Measurements from ENCODE around the gene HCFC1R1. TPM values are rescaled to one million over a fixed set of nuclear protein-coding genes. Genes with fewer than 3 reads are reported as not detected.

The HCFC1R1 gene
- total RNA-seq, 1 donor from 2014 or later: 48.5 TPM

DNA sequence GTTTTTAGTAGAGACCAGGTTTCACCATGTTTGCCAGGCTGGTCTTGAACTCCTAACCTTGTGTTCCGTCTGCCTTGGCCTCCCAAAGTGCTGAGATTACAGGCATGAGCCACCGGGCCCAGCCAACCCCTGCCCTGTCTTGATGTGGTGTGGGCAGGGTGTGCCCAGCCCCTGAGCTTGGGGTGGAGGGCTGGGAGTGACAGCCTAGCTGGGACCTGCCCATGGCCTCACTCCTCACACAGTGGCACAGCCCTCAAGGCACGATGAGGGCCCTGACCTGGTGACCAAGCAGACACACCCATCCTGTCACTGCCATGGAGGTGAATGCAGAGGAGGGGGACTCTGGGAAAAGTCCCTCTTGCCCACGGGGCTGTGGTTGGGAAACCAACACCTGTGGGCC lies 44.7 kb upstream of the HCFC1R1 start:
- Histone ChIP-seq H3K4me1 (peaks cover 31% of the 10 kb centered on the region), H3K36me3 (peaks cover 9% of the 10 kb centered on the region), H3K4me3 (no peak overlapping the region), H3K9me3 (replicated peaks) (no peaks in the 10 kb centered on the region), H3K27ac (replicated peaks) (no peak overlapping the region), H3K27me3 (ENCODE audit: low read depth) (no peaks in the 10 kb centered on the region)
- intact Hi-C loops (cut with micrococcal nuclease): no loop called here
- no peak for DNase-seq
- TF ChIP-seq, protein P1, sequence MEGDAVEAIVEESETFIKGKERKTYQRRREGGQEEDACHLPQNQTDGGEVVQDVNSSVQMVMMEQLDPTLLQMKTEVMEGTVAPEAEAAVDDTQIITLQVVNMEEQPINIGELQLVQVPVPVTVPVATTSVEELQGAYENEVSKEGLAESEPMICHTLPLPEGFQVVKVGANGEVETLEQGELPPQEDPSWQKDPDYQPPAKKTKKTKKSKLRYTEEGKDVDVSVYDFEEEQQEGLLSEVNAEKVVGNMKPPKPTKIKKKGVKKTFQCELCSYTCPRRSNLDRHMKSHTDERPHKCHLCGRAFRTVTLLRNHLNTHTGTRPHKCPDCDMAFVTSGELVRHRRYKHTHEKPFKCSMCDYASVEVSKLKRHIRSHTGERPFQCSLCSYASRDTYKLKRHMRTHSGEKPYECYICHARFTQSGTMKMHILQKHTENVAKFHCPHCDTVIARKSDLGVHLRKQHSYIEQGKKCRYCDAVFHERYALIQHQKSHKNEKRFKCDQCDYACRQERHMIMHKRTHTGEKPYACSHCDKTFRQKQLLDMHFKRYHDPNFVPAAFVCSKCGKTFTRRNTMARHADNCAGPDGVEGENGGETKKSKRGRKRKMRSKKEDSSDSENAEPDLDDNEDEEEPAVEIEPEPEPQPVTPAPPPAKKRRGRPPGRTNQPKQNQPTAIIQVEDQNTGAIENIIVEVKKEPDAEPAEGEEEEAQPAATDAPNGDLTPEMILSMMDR (IDR thresholded peaks at IDR 0.05; ENCODE audit: borderline replicate concordance): no peak

DNA sequence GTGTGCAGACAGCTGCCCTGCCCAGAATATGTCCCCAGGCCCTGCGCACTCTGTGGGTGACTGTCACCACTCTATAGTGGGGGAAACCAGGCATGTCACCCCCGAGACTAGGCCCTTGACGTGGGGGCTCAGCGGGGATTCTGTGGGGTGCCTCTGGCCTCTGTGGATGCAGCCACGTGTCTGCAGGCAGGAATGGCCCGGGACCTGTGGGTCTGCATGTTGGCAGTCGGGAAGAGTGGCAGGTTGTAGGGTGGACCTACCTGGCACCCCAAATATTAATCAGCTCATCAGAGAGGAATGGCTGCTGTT lies 42.7 kb upstream of the HCFC1R1 start:
- Histone ChIP-seq H3K27ac (replicated peaks) (peak overlapping the region; percentile 80), H3K27me3 (ENCODE audit: low read depth) (no peaks in the 10 kb centered on the region), H3K4me3 (peak overlapping the region; percentile 69), H3K4me1 (peaks cover 31% of the 10 kb centered on the region), H3K36me3 (peaks cover 9% of the 10 kb centered on the region), H3K9me3 (replicated peaks) (no peaks in the 10 kb centered on the region)
- no peak for DNase-seq
- TF ChIP-seq, protein P1 (IDR thresholded peaks at IDR 0.05; ENCODE audit: borderline replicate concordance): no peak
- intact Hi-C loops (cut with micrococcal nuclease): no loop called here

DNA sequence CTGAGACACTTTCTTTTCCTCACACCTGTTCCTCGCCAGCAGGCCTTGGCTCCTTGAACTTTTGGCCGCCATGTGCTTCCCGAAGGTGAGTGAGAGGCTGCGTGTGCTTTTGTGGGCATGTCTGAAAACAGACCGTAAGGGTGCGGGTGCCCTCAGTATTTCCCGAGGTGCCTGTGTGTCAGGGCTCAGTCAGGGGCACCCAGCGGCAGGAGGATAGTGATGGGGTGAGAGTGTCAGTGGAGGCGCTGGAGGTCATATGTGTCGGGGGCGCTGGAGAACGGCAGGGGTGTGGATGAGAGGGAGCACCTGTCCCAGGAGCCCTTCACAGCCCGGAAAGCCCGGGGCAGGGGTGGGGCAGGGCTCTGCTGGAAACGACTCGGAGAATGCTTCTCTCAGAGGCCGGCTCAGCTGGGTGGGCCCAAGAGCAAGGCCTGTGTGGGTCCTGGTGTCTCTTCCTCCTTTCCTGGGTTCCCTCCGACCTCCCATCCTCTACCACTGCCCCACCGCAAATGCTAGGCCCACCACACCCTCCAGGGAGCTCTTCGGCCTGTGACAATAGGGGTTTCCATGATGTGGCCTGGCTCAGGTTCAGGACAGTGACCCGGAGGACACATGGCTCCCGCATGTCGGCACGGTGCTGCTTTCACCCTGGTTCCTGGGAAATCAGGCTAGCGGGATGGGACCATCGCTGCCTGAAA lies 42.1 kb upstream of the HCFC1R1 start:
- Histone ChIP-seq H3K4me3 (peak overlapping the region; percentile 69), H3K4me1 (peaks cover 31% of the 10 kb centered on the region), H3K36me3 (peaks cover 9% of the 10 kb centered on the region), H3K27me3 (ENCODE audit: low read depth) (no peaks in the 10 kb centered on the region), H3K9me3 (replicated peaks) (no peaks in the 10 kb centered on the region), H3K27ac (replicated peaks) (peak overlapping the region; percentile 80)
- intact Hi-C loops (cut with micrococcal nuclease): no loop called here
- TF ChIP-seq, protein P1 (IDR thresholded peaks at IDR 0.05; ENCODE audit: borderline replicate concordance): no peak
- DNase-seq: no peak

DNA sequence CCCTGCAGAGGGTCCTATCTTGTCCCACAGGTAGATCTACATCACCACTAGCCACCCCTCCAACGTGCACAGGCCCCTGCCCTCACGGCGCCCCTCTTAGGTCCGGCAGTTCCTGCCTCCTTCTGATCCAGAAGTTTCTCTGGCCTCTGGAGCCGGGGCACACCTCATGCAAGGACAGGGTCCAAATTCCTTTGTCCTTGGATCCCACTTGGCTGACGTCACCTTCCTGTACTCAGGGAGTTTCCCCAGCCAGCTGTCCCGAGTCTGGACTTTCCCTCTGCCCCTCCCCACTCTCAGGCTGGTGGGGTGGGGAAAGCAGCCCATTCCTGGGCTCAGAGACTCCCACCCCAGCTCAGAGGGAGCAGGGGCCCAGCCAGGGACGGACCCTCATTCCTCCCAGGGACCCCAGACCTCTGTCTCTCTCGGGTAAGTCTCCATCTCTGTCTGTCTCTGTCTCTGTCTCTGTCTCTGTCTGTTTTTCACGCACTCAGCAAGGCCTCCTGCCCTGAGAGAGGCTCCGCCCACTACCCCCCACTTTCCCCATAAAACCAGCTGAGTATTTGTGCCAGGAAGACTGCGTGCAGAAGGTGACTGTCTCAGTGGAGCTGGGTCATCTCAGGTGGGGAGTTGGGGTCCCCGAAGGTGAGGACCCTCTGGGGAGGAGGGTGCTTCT lies 41.5 kb upstream of the HCFC1R1 start, which contains the start of gene IL32:
Gene IL32 (plus strand): TSS at position 572 of the 673 bp plus-strand sequence. CDS start 172 bp downstream, outside the sequence.
- Histone ChIP-seq H3K36me3 (peaks cover 9% of the 10 kb centered on the region), H3K9me3 (replicated peaks) (no peaks in the 10 kb centered on the region), H3K27me3 (ENCODE audit: low read depth) (no peaks in the 10 kb centered on the region), H3K27ac (replicated peaks) (peak within 1 kb of the TSS; percentile 80), H3K4me1 (peaks cover 38% of the 10 kb centered on the region), H3K4me3 (peak within 1 kb of the TSS; percentile 69)
- intact Hi-C loops (cut with micrococcal nuclease): no loop called here
- TF ChIP-seq, protein P1 (IDR thresholded peaks at IDR 0.05; ENCODE audit: borderline replicate concordance): no peak
- DNase-seq: peak; percentile 61

DNA sequence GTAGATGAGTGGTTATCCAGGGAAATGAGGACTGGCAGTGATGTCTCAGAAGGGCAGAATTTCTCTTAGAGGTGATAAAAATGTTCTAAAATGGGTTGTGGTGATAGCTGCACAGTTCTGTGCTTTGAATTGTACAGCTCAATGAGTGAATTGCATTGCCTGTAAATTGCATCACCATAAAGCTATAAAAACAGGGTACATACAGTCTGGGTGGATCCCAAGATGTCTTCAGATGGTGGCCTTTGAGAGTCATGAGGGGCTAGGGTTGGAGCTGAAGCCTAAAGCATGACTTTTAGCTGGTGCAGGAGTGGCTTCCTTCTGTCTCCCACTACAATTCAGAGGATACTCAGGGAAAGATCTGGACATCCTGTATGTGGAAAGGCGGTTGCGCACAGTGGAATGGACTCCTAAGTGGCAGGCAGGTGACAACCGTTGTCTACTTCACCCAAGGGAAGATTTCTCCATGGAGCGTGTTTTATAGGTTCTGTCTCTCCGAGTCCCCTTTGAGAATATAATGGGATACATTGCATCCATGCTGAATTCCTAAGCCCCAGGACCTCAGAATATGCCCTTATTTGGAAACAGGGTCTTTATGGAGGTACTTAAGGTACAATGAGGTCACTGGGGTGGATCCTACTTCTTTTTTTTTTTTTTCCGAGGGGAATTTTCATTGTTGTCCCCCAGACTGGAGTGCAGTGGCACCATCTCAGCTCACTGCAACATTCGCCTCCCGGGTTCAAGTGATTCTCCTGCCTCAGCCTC lies 40.1 kb upstream of the HCFC1R1 start:
- DNase-seq: no peak
- intact Hi-C loops (cut with micrococcal nuclease): no loop called here

More for the DNA sequence above, 40.1 kb upstream of the HCFC1R1 start:
- Histone ChIP-seq H3K4me3 (no peak overlapping the region), H3K4me1 (peaks cover 51% of the 10 kb centered on the region), H3K36me3 (peaks cover 9% of the 10 kb centered on the region), H3K9me3 (replicated peaks) (no peaks in the 10 kb centered on the region), H3K27me3 (ENCODE audit: low read depth) (no peaks in the 10 kb centered on the region), H3K27ac (replicated peaks) (peak overlapping the region; percentile 80)
- TF ChIP-seq, protein P1 (IDR thresholded peaks at IDR 0.05; ENCODE audit: borderline replicate concordance): no peak

Data from left ventricle myocardium inferior (tissue), 1 donor.